LNCAP (cell line): Measurements from ENCODE around the gene GAST.

ENCODE experiments used
- CTCF ChIP-seq: fragments of 450-650 bp; IDR thresholded peaks from 2 replicates; pipeline ENCODE4 v1.5.1; 2017; ENCODE audit warnings: mild to moderate bottlenecking

Gene GAST

GRCh38 chr17:41730479-41730878 lies 18.3 kb downstream of the GAST start:
- no peak for TF ChIP-seq CTCF

GRCh38 chr17:41731836-41732235 lies 19.7 kb downstream of the GAST start:
- no peak for TF ChIP-seq CTCF

- TF ChIP-seq CTCF = no peak
Measured at GRCh38 chr17:41733348-41734138, 21.4 kb downstream of the GAST start.

GRCh38 chr17:41734139-41734948 lies 22.2 kb downstream of the GAST start, which contains the start of gene HAP1:
Gene HAP1 (minus strand): TSS chr17:41734643. CDS start chr17:41734634, 9 bp downstream.
- TF ChIP-seq CTCF = no peak

GRCh38 chr17:41734949-41735313 lies 22.8 kb downstream of the GAST start:
- no peak for TF ChIP-seq CTCF

- no peak for TF ChIP-seq CTCF
Measured at GRCh38 chr17:41735744-41736143, 23.6 kb downstream of the GAST start.

GRCh38 chr17:41736983-41737679 lies 25.0 kb downstream of the GAST start:
- TF ChIP-seq CTCF = no peak
